WTC11 (cell line): ENCODE measurements around the gene ZNF654. TPM values are rescaled to one million over a fixed set of nuclear protein-coding genes. Genes with fewer than 3 reads are reported as not detected.
"Not testable (repeated sequence)": the region's sequence is repeated elsewhere in the genome, so short reads cannot be mapped to it uniquely, and the experiment has no call there.

Experiments
- ATAC-seq: fragments of 200-7000 bp; cut with Tn5 transposase; 2 replicates; pipeline ENCODE4 v1.10.0; 2021; ENCODE audit warnings: mild to moderate bottlenecking, moderate library complexity
- CTCF ChIA-PET: fragments of 300-600 bp; sonication (Branson Sonifier 250); formaldehyde crosslinking; loops from one replicate; lab custom pipeline; 2021; ENCODE audit warnings: antibody characterized with exemption; lab: Charles Lee
- POLR2A ChIA-PET: fragments of 350-600 bp; sonication (Branson Sonifier 250); formaldehyde crosslinking; loops from one replicate; lab custom pipeline; 2021; ENCODE audit warnings: antibody characterized with exemption; lab: Charles Lee
- DNase-seq: peaks from one replicate; pipeline ENCODE4 v3.0.0; 2021; ENCODE audit warnings: low spot score
- H3K27ac Mint-ChIP-seq: 2 replicates; pipeline ENCODE4 v1.8.0; 2021; ENCODE audit warnings: mixed read lengths
- H3K27me3 Mint-ChIP-seq: 2 replicates; pipeline ENCODE4 v1.8.0; 2021; ENCODE audit warnings: low read depth, mild to moderate bottlenecking, moderate library complexity, mixed read lengths
- H3K36me3 Mint-ChIP-seq: 2 replicates; pipeline ENCODE4 v1.8.0; 2021; ENCODE audit warnings: mixed read lengths
- H3K4me1 Mint-ChIP-seq: 2 replicates; pipeline ENCODE4 v1.8.0; 2022; ENCODE audit warnings: mixed read lengths
- H3K4me3 Mint-ChIP-seq: 2 replicates; pipeline ENCODE4 v1.8.0; 2021; ENCODE audit warnings: mild to moderate bottlenecking, moderate library complexity, mixed read lengths
- H3K9me3 Mint-ChIP-seq: 2 replicates; pipeline ENCODE4 v1.8.0; 2021; ENCODE audit warnings: mixed read lengths
- ATF3 ChIP-seq: sonication (generic); formaldehyde crosslinking; conservative IDR thresholded peaks from 2 replicates; pipeline ENCODE4 v1.8.1; 2022; ENCODE audit warnings: mild to moderate bottlenecking, missing genetic modification reagents
- CBFB ChIP-seq: sonication (generic); formaldehyde crosslinking; IDR thresholded peaks from 2 replicates; pipeline ENCODE4 v1.8.1; 2022; ENCODE audit warnings: mild to moderate bottlenecking, low read depth, missing genetic modification reagents
- ELF4 ChIP-seq: sonication (generic); formaldehyde crosslinking; IDR thresholded peaks from 2 replicates; pipeline ENCODE4 v1.8.1; 2022; ENCODE audit warnings: low read depth, mild to moderate bottlenecking, moderate library complexity, missing genetic modification reagents
- GABPB1 ChIP-seq: sonication (generic); formaldehyde crosslinking; IDR thresholded peaks from 2 replicates; pipeline ENCODE4 v1.8.1; 2023; ENCODE audit warnings: mild to moderate bottlenecking, missing genetic modification reagents
- IRF2 ChIP-seq: sonication (generic); formaldehyde crosslinking; IDR thresholded peaks from 2 replicates; pipeline ENCODE4 v1.8.0; 2022; ENCODE audit warnings: low read depth, missing genetic modification reagents, borderline replicate concordance
- KAT7 ChIP-seq: sonication (generic); formaldehyde crosslinking; IDR thresholded peaks from 2 replicates; pipeline ENCODE4 v1.8.1; 2023; ENCODE audit warnings: missing genetic modification reagents, mild to moderate bottlenecking, borderline replicate concordance
- NFE2L1 ChIP-seq: sonication (generic); formaldehyde crosslinking; IDR thresholded peaks from 2 replicates; pipeline ENCODE4 v1.8.1; 2023; ENCODE audit warnings: missing genetic modification reagents
- NR1H2 ChIP-seq: sonication (generic); formaldehyde crosslinking; IDR thresholded peaks from 2 replicates; pipeline ENCODE4 v1.9.0; 2021; ENCODE audit warnings: mild to moderate bottlenecking, moderate library complexity, missing genetic modification reagents
- NR3C1 ChIP-seq: sonication (generic); formaldehyde crosslinking; conservative IDR thresholded peaks from 2 replicates; pipeline ENCODE4 v1.8.1; 2023; ENCODE audit warnings: low read depth, mild to moderate bottlenecking, missing genetic modification reagents
- SP1 ChIP-seq: sonication (generic); formaldehyde crosslinking; conservative IDR thresholded peaks from 2 replicates; pipeline ENCODE4 v1.8.1; 2022; ENCODE audit warnings: missing genetic modification reagents
- TP53 ChIP-seq: sonication (generic); formaldehyde crosslinking; IDR thresholded peaks from 2 replicates; pipeline ENCODE4 v1.8.1; 2023; ENCODE audit warnings: mild to moderate bottlenecking, missing genetic modification reagents
- ZBTB21 ChIP-seq: sonication (generic); formaldehyde crosslinking; IDR thresholded peaks from 2 replicates; pipeline ENCODE4 v1.8.1; 2023; ENCODE audit warnings: mild to moderate bottlenecking, missing genetic modification reagents, borderline replicate concordance
- ZNF121 ChIP-seq: sonication (generic); formaldehyde crosslinking; IDR thresholded peaks from 2 replicates; pipeline ENCODE4 v1.8.0; 2023; ENCODE audit warnings: missing genetic modification reagents
- ZNF219 ChIP-seq: sonication (generic); formaldehyde crosslinking; IDR thresholded peaks from 2 replicates; pipeline ENCODE4 v1.8.0; 2023; ENCODE audit warnings: missing genetic modification reagents, mild to moderate bottlenecking, borderline replicate concordance
- ZNF232 ChIP-seq: sonication (generic); formaldehyde crosslinking; IDR thresholded peaks from 2 replicates; pipeline ENCODE4 v1.8.0; 2022; ENCODE audit warnings: mild to moderate bottlenecking, missing genetic modification reagents
- total RNA-seq: library from RNA; stranded (reverse); gene quantifications from 3 replicates; pipeline ENCODE4 v1.2.3, GENCODE V29; 2021
- TF ChIP-seq, protein P1 (sequence below): sonication (generic); formaldehyde crosslinking; IDR thresholded peaks from 2 replicates; pipeline ENCODE4 v1.8.0; 2022; ENCODE audit warnings: mild to moderate bottlenecking, missing genetic modification reagents
- TF ChIP-seq, protein P2 (sequence below): sonication (generic); formaldehyde crosslinking; IDR thresholded peaks from 2 replicates; pipeline ENCODE4 v1.8.0; 2022; ENCODE audit warnings: mild to moderate bottlenecking, missing genetic modification reagents
- TF ChIP-seq, protein P3 (sequence below): sonication (generic); formaldehyde crosslinking; IDR thresholded peaks from 2 replicates; pipeline ENCODE4 v1.8.1; 2023; ENCODE audit warnings: mild to moderate bottlenecking, missing genetic modification reagents, borderline replicate concordance
- TF ChIP-seq, protein P4 (sequence below): sonication (generic); formaldehyde crosslinking; IDR thresholded peaks from 2 replicates; pipeline ENCODE4 v1.8.1; 2023; ENCODE audit warnings: mild to moderate bottlenecking, moderate library complexity, missing genetic modification reagents

ZNF654 gene
- total RNA-seq, 1 experiment from 2014 or later: 7.0 TPM

DNA sequence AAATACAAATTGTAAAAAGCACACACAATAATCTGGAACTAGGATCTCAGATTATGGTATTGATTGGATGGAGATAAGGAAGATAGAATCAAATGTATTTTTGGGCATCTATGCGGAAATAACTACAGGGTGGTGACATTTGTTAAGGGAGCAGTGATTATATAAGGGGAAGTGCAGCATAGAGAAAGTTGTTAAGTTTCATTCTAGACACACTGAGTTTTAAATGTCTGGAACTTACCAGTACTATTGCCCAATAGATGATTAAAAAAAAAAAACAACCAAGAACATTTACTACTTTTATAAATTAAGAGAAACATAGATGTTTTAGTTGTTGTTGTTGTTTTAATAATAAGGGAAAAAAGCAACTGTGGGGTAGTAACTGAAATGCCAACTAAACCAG is 58.6 kb downstream of the ZNF654 start:
- no peaks in the 10 kb centered on the region for H3K9me3 Mint-ChIP-seq
- TF ChIP-seq KAT7 (CRISPR knock-in tag): no peak
- no peak for TF ChIP-seq NFE2L1 (CRISPR knock-in tag)
- TF ChIP-seq NR3C1 (CRISPR knock-in tag): no peak
- no peak for TF ChIP-seq ZBTB21
- no peak for TF ChIP-seq ZNF219 (CRISPR knock-in tag)
- no peak for TF ChIP-seq TP53
- no peak for TF ChIP-seq SP1 (CRISPR knock-in tag)
- TF ChIP-seq, protein P1, sequence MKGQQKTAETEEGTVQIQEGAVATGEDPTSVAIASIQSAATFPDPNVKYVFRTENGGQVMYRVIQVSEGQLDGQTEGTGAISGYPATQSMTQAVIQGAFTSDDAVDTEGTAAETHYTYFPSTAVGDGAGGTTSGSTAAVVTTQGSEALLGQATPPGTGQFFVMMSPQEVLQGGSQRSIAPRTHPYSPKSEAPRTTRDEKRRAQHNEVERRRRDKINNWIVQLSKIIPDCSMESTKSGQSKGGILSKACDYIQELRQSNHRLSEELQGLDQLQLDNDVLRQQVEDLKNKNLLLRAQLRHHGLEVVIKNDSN (CRISPR knock-in tag): no peak
- TF ChIP-seq, protein P2, sequence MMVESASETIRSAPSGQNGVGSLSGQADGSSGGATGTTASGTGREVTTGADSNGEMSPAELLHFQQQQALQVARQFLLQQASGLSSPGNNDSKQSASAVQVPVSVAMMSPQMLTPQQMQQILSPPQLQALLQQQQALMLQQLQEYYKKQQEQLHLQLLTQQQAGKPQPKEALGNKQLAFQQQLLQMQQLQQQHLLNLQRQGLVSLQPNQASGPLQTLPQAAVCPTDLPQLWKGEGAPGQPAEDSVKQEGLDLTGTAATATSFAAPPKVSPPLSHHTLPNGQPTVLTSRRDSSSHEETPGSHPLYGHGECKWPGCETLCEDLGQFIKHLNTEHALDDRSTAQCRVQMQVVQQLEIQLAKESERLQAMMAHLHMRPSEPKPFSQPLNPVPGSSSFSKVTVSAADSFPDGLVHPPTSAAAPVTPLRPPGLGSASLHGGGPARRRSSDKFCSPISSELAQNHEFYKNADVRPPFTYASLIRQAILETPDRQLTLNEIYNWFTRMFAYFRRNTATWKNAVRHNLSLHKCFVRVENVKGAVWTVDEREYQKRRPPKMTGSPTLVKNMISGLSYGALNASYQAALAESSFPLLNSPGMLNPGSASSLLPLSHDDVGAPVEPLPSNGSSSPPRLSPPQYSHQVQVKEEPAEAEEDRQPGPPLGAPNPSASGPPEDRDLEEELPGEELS (CRISPR knock-in tag): no peak
- TF ChIP-seq, all 79 proteins: peak for 0
- ChIA-PET CTCF (no interaction called here), POLR2A (no interaction called here)
- no peaks in the 10 kb centered on the region for H3K27me3 Mint-ChIP-seq
- H3K4me1 Mint-ChIP-seq: peaks cover 2% of the 10 kb centered on the region; the same call in 1 of the 2 replicates
- peaks cover 5% of the 10 kb centered on the region; the same call in 1 of the 2 replicates for H3K36me3 Mint-ChIP-seq
- H3K4me3 Mint-ChIP-seq: no peak overlapping the region
- no peak for DNase-seq
- H3K27ac Mint-ChIP-seq: no peak overlapping the region
- no peak for ATAC-seq

DNA sequence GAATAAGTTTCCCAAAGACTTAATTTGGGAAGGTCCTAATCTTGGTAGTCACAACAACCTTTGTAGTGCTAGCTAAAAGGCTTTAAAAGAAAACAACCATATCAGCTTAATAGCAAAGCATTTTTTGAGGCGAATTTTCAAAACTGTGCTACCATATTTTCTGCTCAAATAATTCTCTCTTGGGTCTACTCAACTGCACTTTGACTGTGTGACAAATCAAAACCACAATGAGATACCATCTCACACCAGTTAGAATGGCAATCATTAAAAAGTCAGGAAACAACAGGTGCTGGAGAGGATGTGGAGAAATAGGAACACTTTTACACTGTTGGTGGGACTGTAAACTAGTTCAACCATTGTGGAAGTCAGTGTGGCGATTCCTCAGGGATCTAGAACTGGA is 59.5 kb downstream of the ZNF654 start:
- DNase-seq, H3K27me3 Mint-ChIP-seq, H3K9me3 Mint-ChIP-seq, H3K4me3 Mint-ChIP-seq, H3K27ac Mint-ChIP-seq, POLR2A ChIA-PET, H3K4me1 Mint-ChIP-seq, H3K36me3 Mint-ChIP-seq, ATAC-seq, CTCF ChIA-PET: not testable (repeated sequence)

GRCh38 chr3:88123526-88123925 is 64.5 kb downstream of the ZNF654 start:
- ChIA-PET CTCF (interaction anchor here (1.5 kb wide), 1 partner anchor 10 kb away, joined by 8 read pairs; no protein-coding TSS in a partner anchor), POLR2A (no interaction called here)
- no peaks in the 10 kb centered on the region for H3K27me3 Mint-ChIP-seq
- H3K4me3 Mint-ChIP-seq: no peak overlapping the region
- H3K36me3 Mint-ChIP-seq: no peaks in the 10 kb centered on the region
- DNase-seq (no peak), ATAC-seq (no peak)
- H3K4me1 Mint-ChIP-seq: peaks cover 3% of the 10 kb centered on the region; the same call in 1 of the 2 replicates
- no peaks in the 10 kb centered on the region for H3K9me3 Mint-ChIP-seq
- TF ChIP-seq ZNF232 (CRISPR knock-in tag): no peak
- no peak for TF ChIP-seq NFE2L1 (CRISPR knock-in tag)
- TF ChIP-seq, protein P3, sequence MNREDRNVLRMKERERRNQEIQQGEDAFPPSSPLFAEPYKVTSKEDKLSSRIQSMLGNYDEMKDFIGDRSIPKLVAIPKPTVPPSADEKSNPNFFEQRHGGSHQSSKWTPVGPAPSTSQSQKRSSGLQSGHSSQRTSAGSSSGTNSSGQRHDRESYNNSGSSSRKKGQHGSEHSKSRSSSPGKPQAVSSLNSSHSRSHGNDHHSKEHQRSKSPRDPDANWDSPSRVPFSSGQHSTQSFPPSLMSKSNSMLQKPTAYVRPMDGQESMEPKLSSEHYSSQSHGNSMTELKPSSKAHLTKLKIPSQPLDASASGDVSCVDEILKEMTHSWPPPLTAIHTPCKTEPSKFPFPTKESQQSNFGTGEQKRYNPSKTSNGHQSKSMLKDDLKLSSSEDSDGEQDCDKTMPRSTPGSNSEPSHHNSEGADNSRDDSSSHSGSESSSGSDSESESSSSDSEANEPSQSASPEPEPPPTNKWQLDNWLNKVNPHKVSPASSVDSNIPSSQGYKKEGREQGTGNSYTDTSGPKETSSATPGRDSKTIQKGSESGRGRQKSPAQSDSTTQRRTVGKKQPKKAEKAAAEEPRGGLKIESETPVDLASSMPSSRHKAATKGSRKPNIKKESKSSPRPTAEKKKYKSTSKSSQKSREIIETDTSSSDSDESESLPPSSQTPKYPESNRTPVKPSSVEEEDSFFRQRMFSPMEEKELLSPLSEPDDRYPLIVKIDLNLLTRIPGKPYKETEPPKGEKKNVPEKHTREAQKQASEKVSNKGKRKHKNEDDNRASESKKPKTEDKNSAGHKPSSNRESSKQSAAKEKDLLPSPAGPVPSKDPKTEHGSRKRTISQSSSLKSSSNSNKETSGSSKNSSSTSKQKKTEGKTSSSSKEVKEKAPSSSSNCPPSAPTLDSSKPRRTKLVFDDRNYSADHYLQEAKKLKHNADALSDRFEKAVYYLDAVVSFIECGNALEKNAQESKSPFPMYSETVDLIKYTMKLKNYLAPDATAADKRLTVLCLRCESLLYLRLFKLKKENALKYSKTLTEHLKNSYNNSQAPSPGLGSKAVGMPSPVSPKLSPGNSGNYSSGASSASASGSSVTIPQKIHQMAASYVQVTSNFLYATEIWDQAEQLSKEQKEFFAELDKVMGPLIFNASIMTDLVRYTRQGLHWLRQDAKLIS: no peak
- H3K27ac Mint-ChIP-seq: no peak overlapping the region

DNA sequence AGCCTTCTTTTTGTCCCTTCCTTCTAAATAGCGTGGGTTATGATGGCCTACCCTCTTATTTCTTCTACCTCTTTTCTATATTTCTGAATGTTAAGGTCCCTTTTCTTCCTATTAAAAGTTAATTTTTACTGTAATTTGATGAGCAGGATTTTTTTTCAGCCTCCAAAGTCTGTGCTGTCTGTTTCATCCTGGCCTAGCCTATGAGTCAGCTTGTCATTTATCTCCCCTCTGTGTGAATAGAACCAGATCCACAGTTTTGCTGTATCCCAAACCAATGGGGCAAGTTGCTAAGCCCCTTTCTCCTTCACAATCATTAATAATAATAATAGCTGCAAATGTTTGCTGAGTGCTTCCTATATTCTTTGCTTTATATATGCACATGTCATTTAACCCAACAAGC is 72.6 kb downstream of the ZNF654 start:
- ATAC-seq (no peak), DNase-seq (no peak)
- H3K36me3 Mint-ChIP-seq: peaks cover 4% of the 10 kb centered on the region; the same call in 1 of the 2 replicates
- H3K9me3 Mint-ChIP-seq: no peaks in the 10 kb centered on the region
- H3K27ac Mint-ChIP-seq: no peak overlapping the region
- peaks cover 3% of the 10 kb centered on the region; the same call in 1 of the 2 replicates for H3K4me1 Mint-ChIP-seq
- CTCF ChIA-PET: no interaction called here
- POLR2A ChIA-PET: no interaction called here
- no peaks in the 10 kb centered on the region for H3K27me3 Mint-ChIP-seq
- H3K4me3 Mint-ChIP-seq: no peak overlapping the region
- TF ChIP-seq ATF3 (CRISPR knock-in tag): no peak
- TF ChIP-seq GABPB1 (CRISPR knock-in tag): no peak
- TF ChIP-seq ELF4 (CRISPR knock-in tag): no peak
- no peak for TF ChIP-seq IRF2 (CRISPR knock-in tag)
- no peak for TF ChIP-seq NR1H2 (CRISPR knock-in tag)
- no peak for TF ChIP-seq CBFB (CRISPR knock-in tag)
- no peak for TF ChIP-seq ZNF121 (CRISPR knock-in tag)
- TF ChIP-seq, protein P4, sequence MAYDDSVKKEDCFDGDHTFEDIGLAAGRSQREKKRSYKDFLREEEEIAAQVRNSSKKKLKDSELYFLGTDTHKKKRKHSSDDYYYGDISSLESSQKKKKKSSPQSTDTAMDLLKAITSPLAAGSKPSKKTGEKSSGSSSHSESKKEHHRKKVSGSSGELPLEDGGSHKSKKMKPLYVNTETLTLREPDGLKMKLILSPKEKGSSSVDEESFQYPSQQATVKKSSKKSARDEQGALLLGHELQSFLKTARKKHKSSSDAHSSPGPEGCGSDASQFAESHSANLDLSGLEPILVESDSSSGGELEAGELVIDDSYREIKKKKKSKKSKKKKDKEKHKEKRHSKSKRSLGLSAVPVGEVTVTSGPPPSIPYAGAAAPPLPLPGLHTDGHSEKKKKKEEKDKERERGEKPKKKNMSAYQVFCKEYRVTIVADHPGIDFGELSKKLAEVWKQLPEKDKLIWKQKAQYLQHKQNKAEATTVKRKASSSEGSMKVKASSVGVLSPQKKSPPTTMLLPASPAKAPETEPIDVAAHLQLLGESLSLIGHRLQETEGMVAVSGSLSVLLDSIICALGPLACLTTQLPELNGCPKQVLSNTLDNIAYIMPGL (CRISPR knock-in tag): no peak
